ENCODE measurements around the gene AGMO. TPM values are rescaled to one million over a fixed set of nuclear protein-coding genes. Genes with fewer than 3 reads are reported as not detected.

The AGMO gene
- total RNA-seq, 2 donors from 2014 or later: 0.48 TPM; not detected in 1

- no peak for DNase-seq (ENCODE audit: low spot score)
- TF ChIP-seq CTCF (IDR thresholded peaks at IDR 0.05): no peak
- no peak overlapping the region for H3K4me3 ChIP-seq
- no peaks in the 10 kb centered on the region for H3K9me3 ChIP-seq
- H3K4me1 ChIP-seq: peaks cover 0 to 18% of the 10 kb centered on the region in 2 donors
- peak overlapping the region; percentile 41 to 72 for H3K27ac ChIP-seq
- no peaks in the 10 kb centered on the region for H3K36me3 ChIP-seq
- H3K27me3 ChIP-seq: no peaks in the 10 kb centered on the region
Measured at GRCh38 chr7:15464667-15465121, 97.1 kb downstream of the AGMO start.

GRCh38 chr7:15463801-15464666 lies 97.8 kb downstream of the AGMO start:
- no peaks in the 10 kb centered on the region for H3K27me3 ChIP-seq
- no peak overlapping the region for H3K4me3 ChIP-seq
- TF ChIP-seq CTCF (IDR thresholded peaks at IDR 0.05): no peak
- peaks cover 0 to 22% of the 10 kb centered on the region in 2 donors for H3K4me1 ChIP-seq
- no peak for DNase-seq (ENCODE audit: low spot score)
- H3K27ac ChIP-seq: peak overlapping the region; percentile 41 to 72
- no peaks in the 10 kb centered on the region for H3K9me3 ChIP-seq
- H3K36me3 ChIP-seq: no peaks in the 10 kb centered on the region

- H3K36me3 ChIP-seq: no peaks in the 10 kb centered on the region
- H3K4me3 ChIP-seq: no peak overlapping the region
- H3K27me3 ChIP-seq: no peaks in the 10 kb centered on the region
- H3K9me3 ChIP-seq: no peaks in the 10 kb centered on the region
- H3K27ac ChIP-seq: peak overlapping the region in 1 of 2 donors; percentile 72
- TF ChIP-seq CTCF (IDR thresholded peaks at IDR 0.05): no peak
- no peak for DNase-seq (ENCODE audit: low spot score)
- H3K4me1 ChIP-seq: peaks cover 0 to 31% of the 10 kb centered on the region in 2 donors
Measured at GRCh38 chr7:15462721-15463389, 99.0 kb downstream of the AGMO start.

GRCh38 chr7:15461576-15461975 lies 100.2 kb downstream of the AGMO start:
- Histone ChIP-seq H3K36me3 (no peaks in the 10 kb centered on the region), H3K4me3 (no peak overlapping the region), H3K9me3 (no peaks in the 10 kb centered on the region), H3K27ac (peak overlapping the region in 1 of 2 donors; percentile 24), H3K4me1 (peaks cover 0 to 32% of the 10 kb centered on the region in 2 donors), H3K27me3 (no peaks in the 10 kb centered on the region)
- DNase-seq (ENCODE audit: low spot score): no peak
- no peak for TF ChIP-seq CTCF (IDR thresholded peaks at IDR 0.05)

GRCh38 chr7:15459018-15459615 lies 102.7 kb downstream of the AGMO start:
- TF ChIP-seq CTCF (IDR thresholded peaks at IDR 0.05): no peak
- no peak overlapping the region for H3K4me3 ChIP-seq
- H3K27ac ChIP-seq: peak overlapping the region in 1 of 2 donors; percentile 7
- no peaks in the 10 kb centered on the region for H3K36me3 ChIP-seq
- no peaks in the 10 kb centered on the region for H3K9me3 ChIP-seq
- no peak for DNase-seq (ENCODE audit: low spot score)
- peaks cover 0 to 24% of the 10 kb centered on the region in 2 donors for H3K4me1 ChIP-seq
- H3K27me3 ChIP-seq: no peaks in the 10 kb centered on the region

Measured in right atrium auricular region (tissue), 2 donors.